NCI-H1694 treated with DMSO at 0.1 percent for 48 hours (cell line): Measurements from ENCODE around the gene PLEKHG4.

Source experiments
- DNase-seq: peaks from one replicate; lab custom pipeline; 2025; lab: John Stamatoyannopoulos, UW

The PLEKHG4 gene, protein sequence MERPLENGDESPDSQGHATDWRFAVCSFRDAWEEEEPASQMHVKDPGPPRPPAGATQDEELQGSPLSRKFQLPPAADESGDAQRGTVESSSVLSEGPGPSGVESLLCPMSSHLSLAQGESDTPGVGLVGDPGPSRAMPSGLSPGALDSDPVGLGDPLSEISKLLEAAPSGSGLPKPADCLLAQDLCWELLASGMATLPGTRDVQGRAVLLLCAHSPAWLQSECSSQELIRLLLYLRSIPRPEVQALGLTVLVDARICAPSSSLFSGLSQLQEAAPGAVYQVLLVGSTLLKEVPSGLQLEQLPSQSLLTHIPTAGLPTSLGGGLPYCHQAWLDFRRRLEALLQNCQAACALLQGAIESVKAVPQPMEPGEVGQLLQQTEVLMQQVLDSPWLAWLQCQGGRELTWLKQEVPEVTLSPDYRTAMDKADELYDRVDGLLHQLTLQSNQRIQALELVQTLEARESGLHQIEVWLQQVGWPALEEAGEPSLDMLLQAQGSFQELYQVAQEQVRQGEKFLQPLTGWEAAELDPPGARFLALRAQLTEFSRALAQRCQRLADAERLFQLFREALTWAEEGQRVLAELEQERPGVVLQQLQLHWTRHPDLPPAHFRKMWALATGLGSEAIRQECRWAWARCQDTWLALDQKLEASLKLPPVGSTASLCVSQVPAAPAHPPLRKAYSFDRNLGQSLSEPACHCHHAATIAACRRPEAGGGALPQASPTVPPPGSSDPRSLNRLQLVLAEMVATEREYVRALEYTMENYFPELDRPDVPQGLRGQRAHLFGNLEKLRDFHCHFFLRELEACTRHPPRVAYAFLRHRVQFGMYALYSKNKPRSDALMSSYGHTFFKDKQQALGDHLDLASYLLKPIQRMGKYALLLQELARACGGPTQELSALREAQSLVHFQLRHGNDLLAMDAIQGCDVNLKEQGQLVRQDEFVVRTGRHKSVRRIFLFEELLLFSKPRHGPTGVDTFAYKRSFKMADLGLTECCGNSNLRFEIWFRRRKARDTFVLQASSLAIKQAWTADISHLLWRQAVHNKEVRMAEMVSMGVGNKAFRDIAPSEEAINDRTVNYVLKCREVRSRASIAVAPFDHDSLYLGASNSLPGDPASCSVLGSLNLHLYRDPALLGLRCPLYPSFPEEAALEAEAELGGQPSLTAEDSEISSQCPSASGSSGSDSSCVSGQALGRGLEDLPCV

DNA sequence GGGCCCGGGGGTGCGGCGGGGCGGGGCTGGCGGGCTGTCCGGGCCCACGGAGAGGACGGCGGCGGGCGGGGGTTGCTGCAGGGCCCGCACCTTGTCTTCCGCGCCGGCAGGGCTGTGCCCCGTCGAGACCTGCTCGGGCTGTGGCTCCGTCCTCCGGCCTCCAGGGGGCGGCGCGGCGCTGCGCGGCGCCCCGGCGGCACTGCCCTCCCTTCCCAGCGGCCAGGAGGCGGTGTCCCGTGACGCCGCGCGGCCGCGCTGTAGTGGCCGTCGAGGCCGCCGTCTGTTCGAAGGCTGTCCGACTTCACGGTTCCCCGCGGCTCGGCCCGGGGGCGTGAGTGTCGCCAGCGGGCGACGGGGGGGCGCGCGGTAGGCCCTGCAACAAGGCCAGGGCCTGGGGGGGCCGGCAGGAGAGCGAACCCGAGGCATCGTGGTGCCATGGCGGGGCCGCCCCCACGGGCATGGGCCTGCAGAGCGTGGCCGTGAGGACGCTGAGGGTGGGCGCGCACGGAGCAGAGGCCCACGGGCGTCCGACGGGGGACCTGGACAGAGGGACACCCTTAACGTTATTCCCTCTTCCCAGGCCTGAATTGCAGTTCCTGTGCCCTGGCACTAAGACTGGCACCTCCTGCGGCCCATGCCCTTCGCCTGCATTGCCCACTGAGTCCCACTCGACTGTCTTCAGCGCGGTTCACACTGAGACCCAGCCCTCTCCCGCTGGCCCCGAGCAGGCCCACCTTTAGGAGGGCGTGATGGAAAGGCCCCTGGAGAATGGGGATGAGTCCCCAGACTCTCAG, at the start of gene PLEKHG4:
TSS of gene PLEKHG4 (plus strand) at position 237 of the 794 bp plus-strand sequence. CDS start at position 750, 513 bp downstream.
- DNase-seq = peak; percentile 47

DNA sequence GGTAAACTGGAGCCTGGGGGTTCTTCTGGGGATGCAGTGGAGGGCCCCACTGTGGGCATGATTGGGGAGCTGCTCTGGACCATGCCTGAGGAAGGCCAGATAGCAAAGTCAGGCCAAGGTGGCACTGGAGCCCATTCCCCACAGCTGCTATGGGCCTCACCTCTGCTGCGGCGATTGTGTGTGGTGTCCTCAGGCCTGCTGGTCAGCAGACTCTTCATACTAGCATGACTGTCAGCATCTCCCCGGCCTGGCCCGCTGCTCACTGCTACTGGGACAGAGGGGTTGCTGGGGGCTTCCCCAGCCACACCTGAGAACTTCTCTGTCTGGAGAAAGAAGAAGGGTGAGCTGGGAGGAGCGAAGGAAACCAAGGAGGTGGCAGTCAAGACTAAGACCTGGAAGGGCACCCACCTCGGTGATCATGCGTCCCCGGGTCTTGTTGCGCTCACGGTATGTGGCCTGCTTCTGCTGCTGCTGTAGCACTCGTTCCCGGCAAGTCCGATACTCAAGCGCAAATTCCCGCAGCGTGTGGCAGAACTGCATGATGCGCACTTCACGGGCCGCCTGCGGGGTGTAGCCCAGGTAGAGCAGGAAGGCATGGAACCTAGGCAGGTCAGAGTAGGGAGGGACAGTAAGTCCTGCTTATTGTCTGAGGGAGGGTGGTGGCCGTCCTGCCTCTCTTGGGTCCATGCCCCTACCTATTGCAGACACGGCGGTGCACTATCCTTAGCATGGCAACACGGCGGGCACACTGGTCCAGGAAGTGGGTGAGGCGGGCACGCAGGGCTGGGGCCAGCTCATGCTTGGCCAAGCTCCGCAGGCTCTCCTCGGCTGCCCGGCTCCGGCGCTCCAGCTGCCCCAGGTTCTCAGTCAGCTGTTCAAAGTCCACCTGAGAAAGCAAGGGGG, 49.2 kb upstream of the PLEKHG4 start:
- no peak for DNase-seq

DNA sequence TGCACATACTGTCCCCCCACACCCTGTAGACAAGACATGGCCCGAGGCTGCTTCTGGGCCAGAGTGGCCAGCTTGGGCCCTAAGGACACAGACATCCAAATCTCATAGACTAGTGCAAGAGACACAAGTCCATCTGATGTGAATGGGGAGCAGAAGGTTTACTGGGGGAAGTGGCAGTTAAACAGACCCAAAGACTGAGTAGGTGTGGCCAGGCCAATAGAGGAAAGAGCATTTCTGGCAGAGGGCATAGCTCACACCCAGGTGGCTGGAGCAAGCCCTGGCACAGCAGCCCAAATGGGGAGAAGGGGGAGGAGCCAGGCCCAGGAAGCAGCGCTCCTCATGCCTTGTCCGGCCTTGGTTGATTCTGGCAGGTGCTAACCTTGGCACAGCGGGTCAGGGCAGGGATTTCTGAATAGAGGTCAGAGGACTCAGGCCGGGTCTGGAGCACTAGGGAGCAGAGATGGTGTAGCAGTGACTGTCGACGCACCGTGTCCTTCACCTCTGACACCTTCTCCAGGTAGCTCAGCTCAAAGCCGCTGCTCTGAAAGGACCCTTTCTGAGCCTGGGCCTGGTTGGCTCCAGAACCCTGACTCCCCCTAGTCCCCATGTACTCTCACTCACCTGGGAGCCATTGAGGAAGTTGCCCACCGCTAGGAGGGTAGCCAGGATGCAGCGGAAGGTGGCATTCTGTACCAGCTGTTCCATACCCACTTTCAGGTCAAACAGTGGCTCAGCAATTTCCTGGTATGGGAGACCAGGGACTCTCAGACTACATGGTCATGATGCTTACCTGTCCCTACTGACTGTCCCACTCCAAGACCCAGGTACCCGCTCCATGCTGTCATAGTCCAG, 48.3 kb upstream of the PLEKHG4 start:
- DNase-seq = no peak

DNA sequence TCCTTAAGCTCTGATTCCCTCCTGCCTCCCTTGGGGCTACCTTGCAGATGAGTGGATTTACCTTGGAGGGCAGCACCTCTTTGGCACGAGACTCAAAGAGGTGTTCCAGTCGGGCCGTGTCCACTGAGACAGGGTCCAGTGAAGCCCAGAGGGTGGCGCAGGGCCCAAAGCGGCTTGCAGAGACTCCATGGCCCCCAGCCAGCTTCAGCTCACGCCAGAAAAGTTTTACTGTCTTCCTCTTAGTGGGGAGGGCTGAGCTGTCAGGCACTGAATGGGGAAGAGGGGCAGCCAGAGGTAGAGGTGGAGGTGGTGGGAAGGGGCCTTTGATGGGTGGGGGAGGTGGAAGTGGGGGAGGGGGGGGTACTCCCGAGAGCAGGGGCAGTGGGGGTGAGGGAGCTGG, 45.7 kb upstream of the PLEKHG4 start:
- DNase-seq = no peak

DNA sequence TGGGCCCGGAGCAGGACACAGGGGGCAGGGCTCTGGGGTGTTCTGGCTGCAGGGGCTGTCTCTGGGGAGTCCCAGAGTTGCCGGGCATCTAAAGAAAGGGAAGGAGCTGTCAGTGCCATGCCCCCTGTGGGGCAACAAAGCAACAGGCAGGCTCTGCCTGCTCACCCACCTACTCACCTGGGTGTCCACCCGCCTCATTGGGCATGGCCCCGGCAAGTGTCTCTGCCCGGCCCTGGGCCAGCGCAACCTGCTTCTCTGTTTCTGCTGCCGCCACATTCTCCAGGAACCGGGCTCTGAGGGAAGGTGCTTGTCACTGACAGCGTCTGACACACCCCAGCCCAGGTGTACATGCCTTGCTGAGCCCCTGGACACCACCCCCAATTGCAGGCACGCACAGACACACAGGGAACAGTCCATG, 45.1 kb upstream of the PLEKHG4 start:
- DNase-seq = no peak

DNA sequence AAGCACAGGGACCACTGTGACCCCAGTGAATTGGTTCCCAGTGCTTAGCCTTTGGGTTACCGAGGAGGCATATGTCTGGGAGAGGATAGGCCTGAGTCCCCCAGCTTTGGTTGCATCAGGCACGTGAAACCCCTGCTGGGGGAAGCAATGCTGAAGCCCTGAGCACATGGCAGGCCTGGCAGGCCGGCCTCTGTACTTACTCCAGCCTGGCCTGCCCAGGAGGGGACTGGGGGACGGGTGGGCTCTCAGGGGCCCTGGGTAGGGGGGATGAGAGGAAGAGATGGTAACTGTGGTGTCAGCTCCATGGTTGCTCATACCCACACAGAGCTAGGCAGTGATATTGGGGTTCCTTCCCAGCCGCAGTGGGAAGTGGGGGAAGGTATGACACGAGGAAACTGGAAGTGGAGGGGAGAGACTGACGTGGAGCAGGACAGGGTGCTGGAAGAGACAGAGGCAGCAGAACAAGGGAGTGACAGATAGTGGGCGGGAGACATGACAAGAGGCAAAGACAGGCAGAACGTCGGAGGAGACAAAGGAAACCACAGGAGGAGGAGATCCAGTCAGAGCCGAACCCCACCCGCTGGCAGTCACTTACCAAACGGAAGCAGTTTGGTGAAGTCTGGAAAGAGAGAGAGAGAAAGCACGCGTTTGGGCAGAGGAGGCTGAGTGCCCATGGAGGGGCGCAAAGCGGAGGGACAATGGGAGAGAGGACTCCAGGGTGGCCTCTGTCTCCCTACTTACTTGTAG, 43.3 kb upstream of the PLEKHG4 start:
- no peak for DNase-seq

DNA sequence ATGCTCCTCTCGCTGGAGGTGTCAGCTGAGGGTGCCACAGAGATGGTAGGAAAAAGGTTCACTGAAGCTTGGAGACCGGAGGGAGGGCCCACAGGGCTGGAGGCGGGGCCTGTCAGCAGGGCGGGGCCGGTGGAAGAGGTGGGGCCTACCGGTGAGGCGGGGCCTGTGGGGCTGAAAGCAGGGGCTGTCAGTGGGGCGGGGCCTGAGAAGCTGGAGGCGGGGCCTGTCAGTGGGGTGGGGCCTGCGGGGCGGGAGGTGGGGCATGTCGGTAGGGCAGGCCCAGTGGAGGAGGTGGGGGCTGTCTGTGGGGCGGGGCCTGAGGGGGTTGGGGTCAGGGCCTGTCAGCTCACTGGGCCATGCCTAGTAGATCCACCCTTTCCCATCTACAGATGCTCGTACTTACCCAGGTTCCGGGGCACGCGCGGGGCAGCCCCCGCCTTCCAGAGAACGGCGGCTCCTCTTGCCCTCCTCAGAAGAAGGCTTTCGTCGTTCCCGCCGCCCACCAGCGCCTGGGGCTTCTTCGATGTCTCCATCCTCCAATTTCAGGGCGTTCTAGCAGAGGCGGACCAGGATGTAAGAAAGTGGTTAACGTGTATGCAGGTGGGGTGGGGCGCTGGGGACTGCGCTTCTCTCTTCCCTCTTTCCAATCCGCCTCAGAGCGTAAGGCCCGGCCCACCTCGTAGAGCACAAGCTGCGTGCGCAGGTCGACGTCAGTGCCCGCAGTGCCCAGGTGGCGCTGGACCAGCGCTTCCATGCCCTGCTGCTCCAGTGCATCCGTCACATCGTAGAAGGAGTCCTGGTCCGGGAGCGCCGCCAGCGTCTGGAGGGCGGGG, 42.6 kb upstream of the PLEKHG4 start:
- DNase-seq = no peak

DNA sequence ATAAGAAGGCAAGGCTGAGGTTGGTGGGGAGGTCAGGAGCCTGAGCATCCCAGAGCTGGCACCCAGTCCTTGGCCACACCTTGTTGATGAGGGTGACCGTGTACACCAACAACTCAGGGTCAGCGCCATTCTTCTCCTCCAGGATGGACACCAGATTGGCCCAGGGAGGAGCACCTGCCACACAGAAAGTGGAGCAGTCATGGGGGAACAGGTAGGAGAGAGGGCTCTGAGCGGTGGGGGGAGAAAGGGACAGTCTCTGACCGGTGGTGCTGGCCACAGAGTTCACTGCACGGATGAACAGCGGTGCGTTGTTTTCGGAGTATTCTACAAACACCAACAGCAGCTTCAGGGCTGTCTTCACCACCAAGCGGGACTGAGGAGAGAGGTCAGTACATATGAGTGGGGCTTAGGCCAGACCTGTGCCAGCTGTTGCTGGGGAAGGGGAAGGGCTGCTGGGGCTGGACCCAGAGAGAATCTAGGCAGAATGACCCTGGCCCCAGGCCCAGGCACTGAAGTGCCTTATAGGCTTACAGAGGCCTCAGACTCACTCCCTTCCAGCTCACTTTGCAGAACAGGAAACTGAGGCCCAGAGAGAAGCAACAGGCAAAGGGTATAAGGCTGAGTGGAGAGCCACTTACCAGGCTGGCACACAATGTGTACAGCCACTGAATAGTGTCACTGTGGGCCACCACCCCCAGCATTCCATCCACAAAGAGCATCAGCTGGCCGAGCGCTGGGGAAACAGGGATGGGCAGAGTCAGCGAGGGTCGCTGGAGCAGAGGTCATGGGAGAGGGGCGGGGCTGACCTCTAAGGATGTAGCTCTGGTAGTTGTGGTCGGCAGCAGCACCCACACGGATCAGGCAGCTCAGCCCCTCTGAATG, 41.7 kb upstream of the PLEKHG4 start:
- DNase-seq = no peak

DNA sequence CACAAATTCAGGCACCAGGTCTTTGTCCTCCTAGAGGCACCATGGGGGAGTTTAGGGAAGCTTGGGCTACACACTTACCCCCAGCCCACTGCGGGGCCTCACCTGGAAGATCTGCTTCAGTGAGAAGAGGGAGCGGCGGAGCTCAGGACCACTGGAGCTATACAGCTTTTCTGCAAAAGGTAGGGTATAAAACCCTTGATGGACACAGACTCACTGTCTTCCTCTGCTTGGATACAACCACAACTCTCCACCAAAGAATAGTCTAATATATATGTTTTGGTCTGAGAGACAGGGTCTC, 41.1 kb upstream of the PLEKHG4 start:
- DNase-seq = no peak

DNA sequence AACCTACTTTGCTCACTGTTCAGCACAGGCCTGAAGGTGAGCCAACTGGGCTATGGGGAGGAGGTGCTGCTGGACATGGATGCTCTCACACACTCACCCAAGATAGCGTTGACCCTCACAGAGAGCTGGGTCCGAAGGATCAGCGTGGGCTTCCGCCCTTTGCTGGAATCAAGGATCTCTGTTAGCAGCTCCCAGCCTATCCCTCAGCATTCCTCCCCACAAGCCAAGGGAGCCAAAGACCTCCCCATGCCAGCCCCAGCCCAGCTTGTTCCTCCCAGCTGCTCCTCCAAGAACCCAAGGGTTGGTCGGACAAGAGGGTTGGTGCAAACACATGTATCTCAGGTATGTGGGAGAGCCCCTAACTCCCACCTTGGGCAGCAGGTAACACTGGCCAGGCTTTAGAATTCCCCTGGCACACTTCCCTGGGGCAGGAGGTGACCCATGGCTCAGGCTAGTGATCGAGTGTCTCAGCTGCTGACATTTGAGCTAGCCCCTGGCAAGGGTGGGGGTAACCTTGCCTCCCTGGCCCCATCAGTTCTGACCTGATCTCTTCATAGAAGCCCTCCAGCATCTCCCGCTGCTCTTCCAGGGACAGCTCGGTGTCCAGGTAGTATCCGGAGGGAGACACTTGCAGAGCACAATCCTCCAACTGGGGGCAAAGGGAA, 40.4 kb upstream of the PLEKHG4 start:
- DNase-seq = no peak

DNA sequence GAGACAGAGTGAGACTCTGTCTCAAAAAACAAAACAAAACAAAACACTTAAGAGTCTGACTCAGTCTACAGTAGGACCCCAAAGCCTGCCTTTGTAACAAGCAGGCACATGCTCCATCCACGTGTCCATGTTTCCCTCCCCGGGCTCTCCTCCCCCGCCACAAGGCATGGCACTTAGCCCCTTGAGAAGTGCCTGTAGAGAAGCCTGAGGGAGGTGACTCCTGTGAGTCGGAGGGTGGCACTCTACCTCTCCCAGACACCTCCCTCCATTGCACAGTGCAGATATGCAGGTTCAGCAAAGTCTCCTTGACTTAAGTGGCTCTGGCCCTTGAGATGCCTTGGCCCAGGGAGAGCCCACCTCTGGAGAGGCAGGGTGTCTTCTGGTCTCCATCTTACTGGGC, 38.8 kb upstream of the PLEKHG4 start:
- DNase-seq = no peak

DNA sequence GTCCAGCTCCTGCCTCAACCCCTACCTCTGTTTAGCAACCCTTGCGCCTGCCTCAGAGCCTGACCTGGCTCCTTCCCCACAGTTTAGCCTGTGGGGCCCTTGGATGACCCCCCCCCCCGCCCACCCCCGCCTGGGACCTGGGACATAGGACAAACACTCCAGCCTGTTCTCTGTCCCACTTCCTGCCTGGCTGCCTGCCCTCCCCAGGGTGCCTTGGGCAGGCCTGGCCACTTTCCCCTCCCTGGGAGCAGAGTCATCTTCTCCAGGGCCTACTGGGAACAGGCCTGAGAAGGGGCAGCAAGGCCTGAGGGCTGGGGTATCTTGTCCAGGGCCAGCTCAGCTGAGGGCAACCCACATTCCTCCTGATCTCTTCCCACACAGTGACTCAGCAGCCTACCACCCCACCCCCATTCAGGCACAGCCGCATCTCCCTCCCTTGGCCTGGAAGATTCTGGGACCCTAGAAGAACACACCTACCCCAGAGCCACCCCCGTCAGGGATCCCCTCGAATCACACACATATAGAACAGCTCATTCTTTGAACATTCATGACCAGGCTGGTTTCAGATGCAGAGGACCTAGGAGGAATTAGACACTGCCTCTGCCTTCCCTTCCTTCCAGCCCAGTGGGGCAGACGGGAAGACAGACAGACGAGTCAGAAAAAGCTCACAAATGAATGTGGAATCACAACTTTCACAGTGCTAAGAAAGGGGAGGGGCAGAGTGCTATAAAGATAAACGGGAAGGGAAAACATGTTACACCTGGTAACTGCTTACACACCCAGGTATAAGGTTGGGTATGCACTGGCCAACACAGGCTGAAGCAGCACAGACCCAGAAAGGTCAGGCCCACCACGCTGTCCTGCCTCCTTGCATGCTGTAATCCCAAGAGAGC, 38.1 kb upstream of the PLEKHG4 start:
- DNase-seq = no peak

DNA sequence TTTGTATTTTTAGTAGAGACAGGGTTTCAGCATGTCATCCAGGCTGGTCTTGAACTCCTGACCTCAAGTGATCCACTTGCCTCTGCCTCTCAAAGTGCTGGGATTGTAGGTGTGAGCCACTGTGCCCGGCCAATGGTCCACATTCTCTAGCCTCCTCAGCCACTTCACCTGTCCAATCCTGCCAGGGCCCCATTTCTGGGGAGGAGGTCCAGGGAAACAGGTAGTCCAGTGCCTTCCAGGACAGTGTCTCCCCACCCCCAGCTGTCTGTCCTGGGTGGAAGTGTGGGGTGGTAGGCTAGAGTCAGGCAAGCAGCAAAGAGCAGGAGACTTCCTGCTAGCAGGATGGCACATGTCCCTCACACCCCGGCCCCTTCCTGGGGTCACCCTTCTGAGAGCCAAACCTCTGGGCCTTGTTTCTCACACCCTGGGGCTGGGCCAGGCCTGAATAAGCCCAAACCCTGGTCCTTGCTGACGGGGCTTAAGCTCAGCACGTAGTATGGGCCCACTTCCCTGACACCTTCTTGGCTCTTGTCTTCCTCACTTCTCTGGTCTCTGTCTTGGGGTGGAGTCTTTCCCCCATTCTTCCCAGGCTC, 37.1 kb upstream of the PLEKHG4 start:
- DNase-seq = no peak

DNA sequence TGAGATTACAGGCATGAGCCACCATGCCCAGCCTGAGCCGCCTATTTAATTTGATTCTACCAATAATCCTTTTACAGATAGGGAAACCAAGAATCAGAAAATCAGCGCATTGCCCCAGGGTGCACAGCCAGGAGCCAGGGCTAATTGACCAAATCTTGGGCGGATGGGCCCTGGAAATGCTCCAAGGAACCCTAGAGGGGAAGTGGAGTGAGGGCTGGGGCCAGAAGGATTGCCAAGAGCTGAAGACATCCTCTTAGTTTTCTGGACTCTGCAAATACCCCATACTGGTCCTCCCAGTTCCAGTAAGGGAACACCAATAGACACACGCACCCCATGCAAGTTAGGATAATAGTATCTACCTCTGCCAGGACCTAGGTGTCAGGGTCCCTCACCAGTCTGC, 35.9 kb upstream of the PLEKHG4 start:
- no peak for DNase-seq
